ENCODE data around the gene RADIL.

The RADIL gene

DNA sequence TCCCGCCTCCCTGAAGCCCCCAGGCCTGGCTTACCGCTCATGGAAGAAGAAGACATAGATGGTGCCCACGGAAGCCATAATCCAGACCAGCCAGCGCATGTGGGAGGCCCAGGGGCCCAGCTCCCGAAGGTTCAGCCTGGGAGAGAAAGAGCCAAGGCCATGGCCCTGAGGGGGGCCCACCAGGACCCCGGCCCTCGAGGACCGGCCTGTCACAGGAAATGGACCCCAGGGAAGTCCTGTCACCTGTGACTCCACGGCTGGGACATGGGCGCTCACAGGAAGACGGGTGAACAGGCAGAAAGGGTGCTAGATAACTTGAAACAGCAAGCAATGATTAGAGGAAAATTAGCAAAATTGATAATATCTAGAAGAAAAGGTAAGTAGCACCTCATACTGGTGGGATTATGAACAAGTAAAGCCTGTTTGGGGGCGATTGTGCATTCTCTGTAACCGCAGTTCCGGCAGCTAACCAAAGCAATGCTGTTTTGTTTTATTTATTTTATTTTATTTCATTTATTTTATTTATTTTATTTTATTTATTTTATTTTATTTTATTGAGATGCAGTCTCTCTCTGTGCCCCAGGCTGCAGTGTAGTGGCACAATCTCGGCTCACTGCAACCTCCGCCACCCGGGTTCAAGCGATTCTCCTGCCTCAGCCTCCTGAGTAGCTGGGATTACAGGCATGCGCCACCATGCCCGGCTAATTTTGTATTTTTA, 27.8 kb upstream of the RADIL start:
- TF ChIP-seq, protein P1, sequence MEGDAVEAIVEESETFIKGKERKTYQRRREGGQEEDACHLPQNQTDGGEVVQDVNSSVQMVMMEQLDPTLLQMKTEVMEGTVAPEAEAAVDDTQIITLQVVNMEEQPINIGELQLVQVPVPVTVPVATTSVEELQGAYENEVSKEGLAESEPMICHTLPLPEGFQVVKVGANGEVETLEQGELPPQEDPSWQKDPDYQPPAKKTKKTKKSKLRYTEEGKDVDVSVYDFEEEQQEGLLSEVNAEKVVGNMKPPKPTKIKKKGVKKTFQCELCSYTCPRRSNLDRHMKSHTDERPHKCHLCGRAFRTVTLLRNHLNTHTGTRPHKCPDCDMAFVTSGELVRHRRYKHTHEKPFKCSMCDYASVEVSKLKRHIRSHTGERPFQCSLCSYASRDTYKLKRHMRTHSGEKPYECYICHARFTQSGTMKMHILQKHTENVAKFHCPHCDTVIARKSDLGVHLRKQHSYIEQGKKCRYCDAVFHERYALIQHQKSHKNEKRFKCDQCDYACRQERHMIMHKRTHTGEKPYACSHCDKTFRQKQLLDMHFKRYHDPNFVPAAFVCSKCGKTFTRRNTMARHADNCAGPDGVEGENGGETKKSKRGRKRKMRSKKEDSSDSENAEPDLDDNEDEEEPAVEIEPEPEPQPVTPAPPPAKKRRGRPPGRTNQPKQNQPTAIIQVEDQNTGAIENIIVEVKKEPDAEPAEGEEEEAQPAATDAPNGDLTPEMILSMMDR (IDR thresholded peaks at IDR 0.05): no peak

DNA sequence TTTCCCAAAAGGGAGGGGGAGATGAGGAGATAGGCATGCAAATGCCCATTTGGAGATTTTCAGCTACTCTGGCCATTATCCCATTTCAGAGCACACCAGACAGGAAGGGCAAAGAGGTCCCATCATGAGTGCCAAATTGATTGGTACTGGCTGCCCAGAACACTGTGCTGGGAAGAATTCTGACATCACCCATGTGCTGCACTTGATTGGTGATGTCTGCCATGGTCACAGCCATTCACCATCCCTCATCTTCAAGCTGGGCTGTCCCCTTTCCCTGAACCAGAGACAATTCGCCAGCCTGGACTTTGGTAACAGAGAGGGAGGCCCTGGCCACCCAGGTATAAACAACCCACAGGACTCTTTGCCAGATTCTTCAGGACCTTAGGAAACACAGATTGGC, 23.2 kb upstream of the RADIL start:
- TF ChIP-seq, protein P1 (IDR thresholded peaks at IDR 0.05): no peak

DNA sequence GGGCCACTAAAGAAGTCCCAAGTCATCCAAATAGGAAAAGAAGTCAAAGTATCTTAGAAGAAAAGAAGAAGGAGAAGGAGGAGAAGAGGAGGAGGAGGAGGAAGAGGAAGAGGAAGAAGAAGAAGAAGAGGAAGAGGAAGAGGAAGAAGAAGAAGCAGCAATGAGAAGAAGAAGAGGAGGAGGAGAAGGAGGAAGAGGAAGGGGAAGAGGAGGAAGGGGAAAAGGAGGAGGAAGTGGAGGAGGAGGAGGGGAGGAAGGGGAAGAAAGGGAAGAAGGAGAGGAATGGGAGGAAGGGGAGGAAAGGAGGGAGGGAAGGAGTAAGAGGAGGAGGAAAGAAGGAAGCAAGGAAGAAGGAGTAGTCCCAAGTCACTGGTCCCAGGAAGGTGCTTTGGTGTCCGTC, 21.7 kb upstream of the RADIL start:
- TF ChIP-seq, protein P1 (IDR thresholded peaks at IDR 0.05): no peak

DNA sequence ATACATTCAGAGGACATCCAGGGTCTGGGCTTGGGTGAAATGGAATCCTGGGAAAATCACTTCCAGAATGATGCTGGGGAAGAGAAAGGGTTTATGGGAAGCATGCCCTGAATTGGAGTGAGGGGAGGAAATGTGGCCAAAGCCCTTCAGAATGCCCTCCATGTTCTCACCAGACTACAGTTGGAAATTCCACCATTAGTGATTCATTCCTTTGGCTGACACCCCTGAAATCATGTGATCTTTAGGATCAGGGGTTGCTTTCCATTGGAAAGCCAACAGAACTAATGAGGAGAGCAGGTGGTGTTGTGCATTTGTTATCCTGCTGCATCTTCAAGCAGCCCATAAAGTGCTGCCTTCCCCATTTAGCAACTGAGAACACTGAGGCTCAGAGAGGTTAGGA, 20.8 kb upstream of the RADIL start:
- TF ChIP-seq, protein P1 (IDR thresholded peaks at IDR 0.05): no peak

DNA sequence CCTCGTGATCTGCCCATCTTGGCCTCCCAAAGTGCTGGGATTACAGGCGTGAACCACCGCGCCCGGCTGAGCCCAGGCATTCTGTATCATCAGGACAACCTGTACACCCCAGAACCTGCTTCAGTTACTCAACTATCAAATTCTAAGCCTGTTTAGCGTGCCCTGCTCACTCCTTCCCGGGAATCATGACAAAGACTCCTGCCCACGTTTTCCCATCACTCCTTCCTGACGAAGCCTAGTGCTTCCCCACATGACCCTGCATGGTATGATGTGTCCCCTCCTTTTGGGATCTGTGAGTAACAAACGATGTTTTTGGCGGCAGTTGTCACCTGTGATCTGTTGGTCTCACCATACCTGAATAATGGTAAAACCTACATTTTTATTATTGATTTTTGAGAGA, 12.2 kb upstream of the RADIL start:
- TF ChIP-seq, protein P1 (IDR thresholded peaks at IDR 0.05): no peak

DNA sequence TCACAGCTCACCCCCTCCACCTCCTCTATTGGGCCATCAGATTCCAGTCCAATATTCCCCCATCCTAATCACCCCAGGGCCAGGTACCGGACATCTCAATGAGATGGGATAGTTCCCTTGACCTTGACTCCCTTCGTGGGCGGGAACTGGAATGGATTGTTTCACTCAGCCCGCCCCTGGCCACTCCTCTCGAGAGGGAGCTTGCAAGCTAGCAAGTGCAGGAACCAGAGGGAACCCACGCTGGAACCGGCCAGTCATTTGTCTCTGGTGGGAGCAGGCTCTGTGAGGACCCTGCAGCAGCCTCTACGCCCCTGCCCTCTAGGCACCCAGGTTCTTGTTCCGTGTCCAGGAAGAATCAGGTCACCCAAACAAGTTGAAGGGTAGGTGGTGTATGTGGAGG, 11.0 kb upstream of the RADIL start:
- TF ChIP-seq, protein P1 (IDR thresholded peaks at IDR 0.05): no peak

DNA sequence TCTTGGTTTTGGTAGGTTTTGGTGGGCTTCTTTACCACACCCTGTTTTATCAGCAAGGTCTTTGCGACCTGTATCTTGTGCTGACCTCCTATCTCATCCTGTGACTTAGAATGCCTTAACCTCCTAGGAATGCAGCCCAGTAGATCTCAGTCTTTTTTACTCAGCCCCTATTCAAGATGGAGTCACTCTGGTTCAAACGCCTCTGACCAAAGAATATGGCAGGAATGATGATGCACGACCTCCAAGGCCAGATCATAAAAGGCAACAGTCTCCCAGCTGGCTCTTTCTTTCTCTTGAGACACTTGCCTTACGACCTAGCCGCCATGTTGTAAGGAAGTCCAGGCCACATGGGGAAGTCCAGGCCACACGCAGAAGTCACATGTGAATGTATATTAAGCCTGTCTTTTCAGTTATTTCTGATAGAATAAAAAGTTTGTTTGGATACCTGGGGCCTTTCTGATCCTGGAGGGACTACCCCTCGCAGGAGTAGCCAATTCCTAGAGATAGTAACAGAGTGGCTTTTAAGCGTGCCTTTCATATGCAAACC, 10.5 kb upstream of the RADIL start:
- TF ChIP-seq, protein P1 (IDR thresholded peaks at IDR 0.05): no peak

Data from LNCAP (cell line).